ENCODE measurements around the gene SCTR.

SCTR gene

GRCh38 chr2:119440873-119441272 is 83.4 kb downstream of the SCTR start:
- DNase-seq = no peak

- DNase-seq = no peak
These were observed 83.8 kb downstream of the SCTR start for GRCh38 chr2:119440501-119440870.

GRCh38 chr2:119439574-119440500 is 84.4 kb downstream of the SCTR start:
- DNase-seq = no peak

GRCh38 chr2:119438726-119439284 is 85.5 kb downstream of the SCTR start:
- DNase-seq = no peak

- DNase-seq = no peak
These were observed 86.1 kb downstream of the SCTR start for GRCh38 chr2:119438128-119438656.

- no peak for DNase-seq
These were observed 87.1 kb downstream of the SCTR start for GRCh38 chr2:119436993-119437772.

GRCh38 chr2:119435953-119436297 is 88.4 kb downstream of the SCTR start:
- DNase-seq = no peak

- DNase-seq = no peak
These were observed 89.0 kb downstream of the SCTR start for GRCh38 chr2:119435081-119435952.

GRCh38 chr2:119434664-119435063 is 89.6 kb downstream of the SCTR start:
- DNase-seq = no peak

GRCh38 chr2:119433636-119434327 is 90.5 kb downstream of the SCTR start:
- DNase-seq = no peak

GRCh38 chr2:119432851-119433522 is 91.3 kb downstream of the SCTR start:
- no peak for DNase-seq

GRCh38 chr2:119431976-119432850 is 92.1 kb downstream of the SCTR start:
- no peak for DNase-seq

- peak; percentile 26 for DNase-seq
These were observed 92.9 kb downstream of the SCTR start, which contains the start of gene TMEM37 for GRCh38 chr2:119431155-119431975. TSS of gene TMEM37 (plus strand) at chr2:119431854. CDS start at chr2:119431904, 50 bp downstream.

GRCh38 chr2:119430023-119430498 is 94.2 kb downstream of the SCTR start:
- no peak for DNase-seq

- DNase-seq = no peak
These were observed 94.9 kb downstream of the SCTR start for GRCh38 chr2:119429225-119429981.

GRCh38 chr2:119428488-119429224 is 95.6 kb downstream of the SCTR start:
- DNase-seq = no peak

- DNase-seq = no peak
These were observed 96.5 kb downstream of the SCTR start for GRCh38 chr2:119427756-119428155.

Data from NCI-H774 (cell line).